Small intestine (tissue), 16 donors: ENCODE data around the gene RAVER1. TPM values are rescaled to one million over a fixed set of nuclear protein-coding genes. Genes with fewer than 3 reads are reported as not detected.
"Not testable (repeated sequence)": the region's sequence is repeated elsewhere in the genome, so short reads cannot be mapped to it uniquely, and the experiment has no call there.

Experiments
- DNase-seq, 2 donors: peaks; one replicate each; pipeline versions ENCODE4 v3.0.0 to v3.0.0-alpha.2; 2013
- FAIRE-seq: peaks from 2 replicates; lab custom pipeline; 2012; peaks lifted over from hg19 to GRCh38; lab: Jason Lieb, UNC
- H3K27ac ChIP-seq, 3 donors: one replicate each; pipeline ENCODE4 v1.5.1; 2013; ENCODE audit warnings: low read length in 2 of 3, mild to moderate bottlenecking in 2 of 3, control low read depth in 1 of 3, inconsistent platforms in 1 of 3, low read depth in 1 of 3, moderate library complexity in 1 of 3
- H3K27me3 ChIP-seq, 3 donors: one replicate each; pipeline ENCODE4 v1.6.1; 2013; ENCODE audit warnings: low read length in 3 of 3, inconsistent platforms in 1 of 3; ENCODE audit not compliant: control insufficient read depth in 3 of 3, insufficient read depth in 3 of 3
- H3K36me3 ChIP-seq, 3 donors: one replicate each; pipeline ENCODE4 v1.6.1; 2013; ENCODE audit warnings: low read length in 3 of 3, inconsistent platforms in 1 of 3, low read depth in 1 of 3, mild to moderate bottlenecking in 1 of 3, moderate library complexity in 1 of 3; ENCODE audit not compliant: control insufficient read depth in 3 of 3, insufficient read depth in 2 of 3
- H3K4me1 ChIP-seq, 3 donors: one replicate each; pipeline ENCODE4 v1.6.1; 2013; ENCODE audit warnings: low read length in 2 of 3, inconsistent platforms in 1 of 3, low read depth in 1 of 3, mild to moderate bottlenecking in 1 of 3, moderate library complexity in 1 of 3; ENCODE audit not compliant: control insufficient read depth in 3 of 3, insufficient read depth in 2 of 3
- H3K4me3 ChIP-seq, 3 donors: one replicate each; pipeline ENCODE4 v1.5.1; 2013; ENCODE audit warnings: low read length in 3 of 3, control low read depth in 1 of 3, inconsistent platforms in 1 of 3, low read depth in 1 of 3, mild to moderate bottlenecking in 1 of 3, moderate library complexity in 1 of 3
- H3K9me3 ChIP-seq, 2 donors: one replicate each; pipeline ENCODE4 v1.6.1; 2013; ENCODE audit warnings: low read depth in 1 of 2, low read length in 1 of 2; ENCODE audit not compliant: control insufficient read depth in 2 of 2, insufficient read depth in 1 of 2
- WGBS, 3 donors: extraction: QIAGEN DNeasy Blood & Tissue Kit; methylation state at CpG; one replicate each; pipeline ENCODE4 v1.1.7; 2013; 5-methylcytosine and 5-hydroxymethylcytosine counted together
- long read RNA-seq, 10 donors: transcript quantifications; one replicate each; lab custom pipeline, GENCODE V29; 2026
- polyA plus RNA-seq, 4 donors: library from polyadenylated mRNA; stranded (reverse) in 3 of 4; unstranded in 1 of 4; fragments of 200-250 nt in 3 of 4; fragments of 120-200 nt in 1 of 4; gene quantifications; one replicate each; pipeline versions ENCODE4 v1.2.1 to v1.2.3, GENCODE V29; 2013
- donor health status: healthy with polysubstance abuse.
- donor health status: control.
- donor health status: control.
- donor health status: Bipolar disorder and iron deficiency.
- donor health status: healthy.

Gene RAVER1
- 10 to 100 TPM; 14.1 to 50.0 (median 21.1) TPM for polyA plus RNA-seq
- long read RNA-seq, donor 1: 0 reads
- long read RNA-seq, donor 2, partial matches to known transcripts: 0 of 1 reads
- long read RNA-seq, donor 2, other reads (novel, unspliced or antisense): 0 of 1 reads
- long read RNA-seq, donor 3, transcript RAVER1-208 (13 exons, 3,501 nt): major isoform, 6 of 11 reads
- long read RNA-seq, donor 3, partial matches to known transcripts: 5 of 11 reads
- long read RNA-seq, donor 3, other reads (novel, unspliced or antisense): 0 of 11 reads
- long read RNA-seq, donor 4: 0 reads
- long read RNA-seq, donor 5, partial matches to known transcripts: 0 of 1 reads
- long read RNA-seq, donor 5, other reads (novel, unspliced or antisense): 0 of 1 reads
- long read RNA-seq, donor 6, partial matches to known transcripts: 0 of 4 reads
- long read RNA-seq, donor 6, other reads (novel, unspliced or antisense): 0 of 4 reads
- long read RNA-seq, donor 7, partial matches to known transcripts: 0 of 4 reads
- long read RNA-seq, donor 7, other reads (novel, unspliced or antisense): 0 of 4 reads
- long read RNA-seq, donor 8: 0 reads
- long read RNA-seq, donor 9: 0 reads
- long read RNA-seq, donor 10, partial matches to known transcripts: 0 of 1 reads
- long read RNA-seq, donor 10, other reads (novel, unspliced or antisense): 0 of 1 reads

GRCh38 chr19:10332965-10333757 is at the start of gene RAVER1:
Gene RAVER1 (minus strand): TSS chr19:10333529. CDS start chr19:10333507, 22 bp downstream.
- Histone ChIP-seq H3K27me3 (no peaks in the 10 kb centered on the region), H3K4me1 (peaks cover 0 to 13% (median 0%) of the 10 kb centered on the region in 3 donors), H3K36me3 (peaks cover 14 to 32% (median 14%) of the 10 kb centered on the region in 3 donors), H3K9me3 (no peaks in the 10 kb centered on the region), H3K4me3 (peak within 1 kb of the TSS; percentile 84 to 90 (median 85)), H3K27ac (peak within 1 kb of the TSS; percentile 73 to 94 (median 94))
- WGBS, 3 donors: 1% methylated on average over 67 to 82 of the region's 82 CpGs
- no peak for FAIRE-seq
- peak; percentile 98 to 99 for DNase-seq

GRCh38 chr19:10383223-10383499 is 49.8 kb upstream of the RAVER1 start:
- H3K36me3 ChIP-seq, H3K27me3 ChIP-seq, H3K9me3 ChIP-seq, H3K4me3 ChIP-seq, FAIRE-seq, DNase-seq, H3K27ac ChIP-seq, H3K4me1 ChIP-seq: not testable (repeated sequence)
- WGBS, 3 donors: 86 to 89% (median 87%) methylated on average over 8 of the region's 8 CpGs

GRCh38 chr19:10380313-10381102 is 47.2 kb upstream of the RAVER1 start, which contains the start of gene TYK2:
Gene TYK2 (minus strand): TSS chr19:10380572. CDS start chr19:10378406, 2,166 bp downstream.
- DNase-seq: peak; percentile 99
- 0 to 1% (median 0%) methylated on average over 51 to 58 of the region's 58 CpGs for WGBS, 3 donors
- no peak for FAIRE-seq
- Histone ChIP-seq H3K9me3 (no peaks in the 10 kb centered on the region), H3K4me1 (peaks cover 0 to 5% (median 4%) of the 10 kb centered on the region in 3 donors), H3K36me3 (peaks cover 0 to 19% (median 0%) of the 10 kb centered on the region in 3 donors), H3K4me3 (peak within 1 kb of the TSS; percentile 55 to 99 (median 89)), H3K27me3 (no peaks in the 10 kb centered on the region), H3K27ac (peak within 1 kb of the TSS; percentile 61 to 81 (median 70))

DNA sequence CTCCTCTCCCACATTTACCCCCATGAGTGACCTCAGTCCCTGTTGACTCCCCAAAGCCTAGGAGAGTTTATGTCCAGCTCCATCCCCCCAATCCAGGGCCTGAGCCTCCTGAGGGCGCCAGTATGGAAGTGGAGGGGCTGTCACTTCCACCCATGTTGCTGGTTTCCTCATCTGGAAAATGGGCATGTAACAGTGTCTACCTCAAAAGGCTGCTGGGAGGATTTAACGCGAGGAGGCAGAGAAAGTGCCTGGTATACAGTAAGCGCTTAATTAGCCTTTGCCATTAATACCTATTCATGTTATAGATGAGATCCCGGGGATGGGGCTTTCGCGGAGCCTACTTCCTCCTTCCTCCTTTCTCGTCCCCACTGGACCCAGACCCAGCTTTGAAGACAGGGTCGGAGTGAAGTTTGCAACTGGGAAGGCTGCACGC is 46.6 kb upstream of the RAVER1 start:
- Histone ChIP-seq H3K4me1 (peaks cover 0 to 5% (median 4%) of the 10 kb centered on the region in 3 donors), H3K4me3 (peak overlapping the region; percentile 55 to 99 (median 89)), H3K27me3 (no peaks in the 10 kb centered on the region), H3K27ac (peak overlapping the region; percentile 61 to 76 (median 70)), H3K36me3 (peaks cover 0 to 25% (median 0%) of the 10 kb centered on the region in 3 donors), H3K9me3 (no peaks in the 10 kb centered on the region)
- no peak for FAIRE-seq
- WGBS, 3 donors: 1% methylated on average over 10 of the region's 10 CpGs
- DNase-seq: peak in 1 of 2 donors; percentile 18

DNA sequence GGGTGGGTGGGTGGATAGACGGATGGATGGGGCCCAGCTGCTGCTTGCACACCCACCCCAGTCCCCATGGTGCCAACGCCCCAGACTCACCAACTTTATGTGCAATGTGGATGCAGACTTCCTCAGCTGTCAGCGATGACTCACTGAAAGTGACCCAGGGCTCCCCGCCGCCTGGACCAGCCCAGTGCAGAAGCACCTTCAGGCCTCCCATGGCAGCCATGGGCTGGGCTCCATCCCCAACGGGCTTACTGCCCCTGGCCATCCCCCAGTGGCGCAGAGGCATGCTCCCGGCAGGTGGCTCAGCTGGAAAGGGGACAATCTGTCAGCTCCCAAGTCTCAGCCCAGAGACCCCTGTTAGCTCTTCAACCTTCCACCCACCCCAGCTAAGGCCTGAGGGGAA is 44.8 kb upstream of the RAVER1 start:
- Histone ChIP-seq H3K9me3 (no peaks in the 10 kb centered on the region), H3K27me3 (no peaks in the 10 kb centered on the region), H3K36me3 (peaks cover 0 to 34% (median 0%) of the 10 kb centered on the region in 3 donors), H3K4me1 (peaks cover 0 to 5% (median 4%) of the 10 kb centered on the region in 3 donors), H3K4me3 (no peak overlapping the region), H3K27ac (no peak overlapping the region)
- WGBS, 3 donors: 95 to 99% (median 99%) methylated on average over 8 of the region's 8 CpGs
- no peak for FAIRE-seq
- no peak for DNase-seq

DNA sequence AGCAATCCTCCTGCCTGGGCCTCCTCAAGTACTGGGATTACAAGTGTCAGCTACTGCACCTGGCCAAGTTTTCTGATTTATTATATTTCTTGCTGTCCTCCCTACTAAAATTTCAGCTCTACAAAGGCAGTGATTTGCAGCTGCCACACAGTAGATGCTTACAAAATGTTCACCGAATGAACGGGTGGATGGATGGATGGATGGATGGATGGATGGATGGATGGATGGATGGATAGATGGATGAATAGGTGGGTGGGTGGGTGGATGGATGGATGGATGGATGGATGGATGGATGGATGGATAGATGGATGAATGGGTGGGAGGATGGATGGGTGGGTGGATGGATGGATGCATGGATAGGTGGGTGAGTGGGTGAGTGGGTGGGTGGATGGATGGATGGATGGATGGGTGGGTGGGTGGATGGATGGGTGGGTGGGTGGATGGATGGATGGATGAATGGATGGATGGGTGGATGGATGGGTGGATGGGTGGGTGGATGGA is 43.9 kb upstream of the RAVER1 start:
- H3K4me1 ChIP-seq, H3K4me3 ChIP-seq, H3K27me3 ChIP-seq, H3K9me3 ChIP-seq, FAIRE-seq, H3K27ac ChIP-seq, DNase-seq: not testable (repeated sequence)
- peaks cover 0 to 39% (median 2%) of the 10 kb centered on the region in 3 donors for H3K36me3 ChIP-seq
- 93 to 100% (median 97%) methylated on average over 2 of the region's 2 CpGs for WGBS, 3 donors

DNA sequence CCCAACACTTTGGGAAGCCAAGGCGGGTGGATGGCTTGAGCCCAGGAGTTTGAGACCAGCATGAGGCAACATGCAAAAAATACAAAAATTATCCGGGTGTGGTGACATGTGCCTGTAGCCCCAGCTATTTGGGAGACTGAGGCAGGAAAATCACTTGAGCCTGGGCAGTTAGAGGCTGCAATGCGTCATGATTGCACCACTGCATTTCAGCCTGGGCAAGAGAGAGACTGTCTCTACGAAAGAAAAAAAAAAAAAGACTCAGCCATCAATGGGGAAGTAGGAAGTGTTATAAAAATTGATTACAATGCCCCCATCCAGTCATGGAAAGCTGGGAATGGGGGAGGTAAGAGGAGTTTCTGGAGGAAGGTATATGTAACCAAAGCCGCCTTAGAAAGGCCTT is 41.6 kb upstream of the RAVER1 start:
- FAIRE-seq: no peak
- WGBS, 3 donors: 80 to 91% (median 87%) methylated on average over 5 of the region's 5 CpGs
- H3K36me3 ChIP-seq: peaks cover 0 to 53% (median 2%) of the 10 kb centered on the region in 3 donors

More for the DNA sequence above, 41.6 kb upstream of the RAVER1 start:
- Histone ChIP-seq H3K4me1 (peaks cover 0 to 4% (median 0%) of the 10 kb centered on the region in 3 donors), H3K27ac (no peak overlapping the region), H3K4me3 (no peak overlapping the region), H3K27me3 (no peaks in the 10 kb centered on the region), H3K9me3 (no peaks in the 10 kb centered on the region)
- no peak for DNase-seq
